ENCODE results near the gene CXCL12.

GRCh38 chr10:44385696-44386441, 972 bp upstream of the CXCL12 start:
- TF ChIP-seq HDGF (IDR thresholded peaks at IDR 0.05; ENCODE audit: borderline replicate concordance), result no peak
- no peak for TF ChIP-seq CTBP1 (IDR thresholded peaks at IDR 0.05; ENCODE audit: borderline replicate concordance)

Measured in HEK293T (cell line).